WTC11 (cell line): ENCODE results near the gene SCYL3.

Source experiments
- ATF2 ChIP-seq: sonication (generic); formaldehyde crosslinking; IDR thresholded peaks from 2 replicates; pipeline ENCODE4 v1.8.1; 2022; ENCODE audit warnings: low read depth, missing genetic modification reagents, borderline replicate concordance
- ATF3 ChIP-seq: sonication (generic); formaldehyde crosslinking; conservative IDR thresholded peaks from 2 replicates; pipeline ENCODE4 v1.8.1; 2022; ENCODE audit warnings: mild to moderate bottlenecking, missing genetic modification reagents
- CTCF ChIP-seq: fragments of 200-600 bp; IDR thresholded peaks from 2 replicates; pipeline ENCODE4 v1.8.0; 2022; ENCODE audit warnings: antibody characterized with exemption
- E2F1 ChIP-seq: sonication (generic); formaldehyde crosslinking; IDR thresholded peaks from 2 replicates; pipeline ENCODE4 v1.8.0; 2022; ENCODE audit warnings: mild to moderate bottlenecking, missing genetic modification reagents
- E2F4 ChIP-seq: sonication (generic); formaldehyde crosslinking; IDR thresholded peaks from 2 replicates; pipeline ENCODE4 v1.8.1; 2022; ENCODE audit warnings: low read depth, mild to moderate bottlenecking, moderate library complexity, missing genetic modification reagents, borderline replicate concordance
- ESRRA ChIP-seq: sonication (generic); formaldehyde crosslinking; IDR thresholded peaks from 2 replicates; pipeline ENCODE4 v1.8.1; 2022; ENCODE audit warnings: mild to moderate bottlenecking, missing genetic modification reagents, borderline replicate concordance
- FOXP1 ChIP-seq: sonication (generic); formaldehyde crosslinking; IDR thresholded peaks from 2 replicates; pipeline ENCODE4 v1.8.0; 2022; ENCODE audit warnings: missing genetic modification reagents, mild to moderate bottlenecking, moderate library complexity, borderline replicate concordance
- NFE2L1 ChIP-seq: sonication (generic); formaldehyde crosslinking; IDR thresholded peaks from 2 replicates; pipeline ENCODE4 v1.8.1; 2023; ENCODE audit warnings: missing genetic modification reagents
- PRDM15 ChIP-seq: sonication (generic); formaldehyde crosslinking; IDR thresholded peaks from 2 replicates; pipeline ENCODE4 v1.8.0; 2022; ENCODE audit warnings: missing genetic modification reagents
- SMAD4 ChIP-seq: sonication (generic); formaldehyde crosslinking; IDR thresholded peaks from 2 replicates; pipeline ENCODE4 v1.8.0; 2022; ENCODE audit warnings: mild to moderate bottlenecking, missing genetic modification reagents
- TP53 ChIP-seq: sonication (generic); formaldehyde crosslinking; IDR thresholded peaks from 2 replicates; pipeline ENCODE4 v1.8.1; 2023; ENCODE audit warnings: mild to moderate bottlenecking, missing genetic modification reagents
- ZNF138 ChIP-seq: sonication (generic); formaldehyde crosslinking; conservative IDR thresholded peaks from 2 replicates; pipeline ENCODE4 v1.8.1; 2022; ENCODE audit warnings: mild to moderate bottlenecking, moderate library complexity, missing genetic modification reagents
- ZSCAN18 ChIP-seq: fragments of 250-450 bp; sonication (Bioruptor Pico); IDR thresholded peaks from 2 replicates; pipeline ENCODE4 v2.1.2; 2022; ENCODE audit warnings: mild to moderate bottlenecking, moderate library complexity

- TF ChIP-seq FOXP1 (CRISPR knock-in tag): no peak
- no peak for TF ChIP-seq PRDM15 (CRISPR knock-in tag)
- no peak for TF ChIP-seq CTCF
- no peak for TF ChIP-seq ATF2 (CRISPR knock-in tag)
- TF ChIP-seq NFE2L1 (CRISPR knock-in tag): no peak
- no peak for TF ChIP-seq E2F1 (CRISPR knock-in tag)
- no peak for TF ChIP-seq ATF3 (CRISPR knock-in tag)
- no peak for TF ChIP-seq ESRRA (CRISPR knock-in tag)
- no peak for TF ChIP-seq ZNF138 (CRISPR knock-in tag)
- TF ChIP-seq ZSCAN18 (CRISPR knock-in tag): no peak
- TF ChIP-seq SMAD4 (CRISPR knock-in tag): no peak
- TF ChIP-seq E2F4 (CRISPR knock-in tag): no peak
- TF ChIP-seq TP53 (CRISPR knock-in tag): no peak
Measured at GRCh38 chr1:169873582-169874199, 20.0 kb downstream of the SCYL3 start.
